ENCODE data around the gene EPX.

DNA sequence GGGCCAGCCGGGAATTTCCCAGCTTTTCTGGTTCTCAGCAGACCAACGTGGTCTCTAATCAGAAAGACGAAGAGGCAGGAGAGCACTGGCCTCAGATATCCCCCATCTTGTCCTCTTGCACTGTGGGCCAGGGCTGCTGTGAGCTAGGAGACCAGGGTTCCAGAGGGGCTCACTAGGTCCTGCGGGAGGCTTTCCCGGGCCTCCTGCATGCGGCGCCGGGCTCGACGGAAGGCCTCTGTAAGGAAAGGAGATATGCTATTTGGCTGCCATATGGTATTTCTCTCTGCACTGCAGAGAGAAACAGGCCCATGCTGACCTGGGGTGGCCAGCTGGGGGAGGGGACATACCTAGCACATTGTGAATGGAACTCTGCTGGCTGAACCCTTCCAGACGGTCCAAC, 13.4 kb downstream of the EPX start:
- TF ChIP-seq POLR2AphosphoS5 (IDR thresholded peaks at IDR 0.05) (no peak), POLR2A (IDR thresholded peaks at IDR 0.05) (no peak)
- TF ChIP-seq, protein P1, sequence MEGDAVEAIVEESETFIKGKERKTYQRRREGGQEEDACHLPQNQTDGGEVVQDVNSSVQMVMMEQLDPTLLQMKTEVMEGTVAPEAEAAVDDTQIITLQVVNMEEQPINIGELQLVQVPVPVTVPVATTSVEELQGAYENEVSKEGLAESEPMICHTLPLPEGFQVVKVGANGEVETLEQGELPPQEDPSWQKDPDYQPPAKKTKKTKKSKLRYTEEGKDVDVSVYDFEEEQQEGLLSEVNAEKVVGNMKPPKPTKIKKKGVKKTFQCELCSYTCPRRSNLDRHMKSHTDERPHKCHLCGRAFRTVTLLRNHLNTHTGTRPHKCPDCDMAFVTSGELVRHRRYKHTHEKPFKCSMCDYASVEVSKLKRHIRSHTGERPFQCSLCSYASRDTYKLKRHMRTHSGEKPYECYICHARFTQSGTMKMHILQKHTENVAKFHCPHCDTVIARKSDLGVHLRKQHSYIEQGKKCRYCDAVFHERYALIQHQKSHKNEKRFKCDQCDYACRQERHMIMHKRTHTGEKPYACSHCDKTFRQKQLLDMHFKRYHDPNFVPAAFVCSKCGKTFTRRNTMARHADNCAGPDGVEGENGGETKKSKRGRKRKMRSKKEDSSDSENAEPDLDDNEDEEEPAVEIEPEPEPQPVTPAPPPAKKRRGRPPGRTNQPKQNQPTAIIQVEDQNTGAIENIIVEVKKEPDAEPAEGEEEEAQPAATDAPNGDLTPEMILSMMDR (IDR thresholded peaks at IDR 0.05) = no peak

Data from gastroesophageal sphincter (tissue), 3 donors.